K562 (cell line): ENCODE measurements around the gene DCP2. TPM values are rescaled to one million over a fixed set of nuclear protein-coding genes. Genes with fewer than 3 reads are reported as not detected.

Source experiments
- ATAC-seq: fragments of 200-7000 bp; cut with Tn5 transposase; 3 replicates; pipeline ENCODE4 v1.9.1; 2020; ENCODE audit warnings: moderate library complexity
- BruUV-seq: library from RNA; stranded (reverse); fragments of 400-500 nt; replicated peaks from 2 replicates; lab custom pipeline; 2021; lab: Mats Ljungman, UMichigan
- CTCF ChIA-PET: fragments of 300-600 bp; formaldehyde crosslinking; extraction: SDS; loops from one replicate; lab custom pipeline; 2021; ENCODE audit warnings: low intra/inter-chr PET ratio; lab: Yijun Ruan, JAX
- POLR2A ChIA-PET: fragments of 300-600, 350-650 bp; sonication (Branson Sonifier 250); formaldehyde crosslinking; extraction: SDS; loops from one replicate; lab custom pipeline; 2021; ENCODE audit warnings: antibody characterized with exemption, inconsistent platforms; lab: Yijun Ruan, JAX
- DNase-seq, 4 experiments: peaks; one replicate each; pipeline versions ENCODE4 v3.0.0 to v3.0.0-alpha.2; 2011 to 2018; ENCODE audit warnings: low spot score in 3 of 4, mixed read lengths in 3 of 4; ENCODE audit errors: extremely low read depth in 1 of 4
- FAIRE-seq: peaks from 2 replicates; lab custom pipeline; 2011; peaks lifted over from hg19 to GRCh38; lab: Jason Lieb, UNC
- H2AFZ ChIP-seq: 2 replicates; pipeline ENCODE4 v1.6.0; 2011; ENCODE audit warnings: low read depth, low read length, control low read depth, inconsistent platforms
- H3K27ac ChIP-seq: fragments of 200-600 bp; 3 replicates; pipeline ENCODE4 v1.8.0; 2011; ENCODE audit warnings: low read depth, mild to moderate bottlenecking, control low read depth, inconsistent platforms, low read length, moderate library complexity, mixed read lengths; ENCODE audit errors: extremely low read depth
- H3K27me3 ChIP-seq, 2 experiments: fragments of 300-600 bp in 1 of 2; 2 replicates in 1 of 2; 3 replicates in 1 of 2; pipeline versions ENCODE4 v1.6.0 to v1.8.0; 2011; ENCODE audit warnings: inconsistent platforms in 2 of 2, low read length in 2 of 2, mild to moderate bottlenecking in 1 of 2, mixed read lengths in 1 of 2, moderate library complexity in 1 of 2; ENCODE audit not compliant: control insufficient read depth in 2 of 2, insufficient read depth in 2 of 2
- H3K36me3 ChIP-seq: fragments of 300-600 bp; 3 replicates; pipeline ENCODE4 v1.8.0; 2011; ENCODE audit warnings: mild to moderate bottlenecking, low read length, inconsistent platforms; ENCODE audit not compliant: control insufficient read depth, insufficient read depth
- H3K4me1 ChIP-seq, 2 experiments: fragments of 200-600 bp in 1 of 2; replicated peaks in 1 of 2; 2 replicates in 1 of 2; 3 replicates in 1 of 2; pipeline versions ENCODE4 v1.5.1 to v1.8.0; 2011; ENCODE audit warnings: inconsistent platforms in 2 of 2, low read length in 2 of 2, mild to moderate bottlenecking in 1 of 2, mixed read lengths in 1 of 2, moderate library complexity in 1 of 2; ENCODE audit not compliant: control insufficient read depth in 2 of 2, insufficient read depth in 2 of 2
- H3K4me2 ChIP-seq: 2 replicates; pipeline ENCODE4 v1.6.1; 2011; ENCODE audit warnings: low read length, control low read depth, inconsistent platforms, mixed read lengths; ENCODE audit not compliant: insufficient read depth
- H3K4me3 ChIP-seq: fragments of 200-600 bp; sonication (generic), shearing (Covaris generic); 2 replicates; pipeline ENCODE4 v1.5.1; 2016; ENCODE audit warnings: control low read depth, inconsistent platforms
- H3K79me2 ChIP-seq: fragments of 200-600 bp; 3 replicates; pipeline ENCODE4 v1.8.0; 2011; ENCODE audit warnings: low read length, inconsistent platforms; ENCODE audit not compliant: control insufficient read depth, insufficient read depth
- H3K9ac ChIP-seq, 2 experiments: 2 replicates each; pipeline versions ENCODE4 v1.6.0 to v1.6.1; 2011; ENCODE audit warnings: low read depth in 2 of 2, low read length in 2 of 2, control low read depth in 1 of 2, inconsistent platforms in 1 of 2, mild to moderate bottlenecking in 1 of 2, mixed read lengths in 1 of 2; ENCODE audit not compliant: insufficient read depth in 1 of 2
- H3K9me1 ChIP-seq: one replicate; pipeline ENCODE4 v1.6.0; 2011; ENCODE audit warnings: inconsistent platforms, mild to moderate bottlenecking, low read length, moderate library complexity; ENCODE audit not compliant: control insufficient read depth, insufficient read depth
- H3K9me3 ChIP-seq: replicated peaks from 2 replicates; pipeline ENCODE4 v1.5.1; 2011; ENCODE audit warnings: low read depth, low read length, inconsistent platforms; ENCODE audit not compliant: control insufficient read depth, insufficient read depth
- H4K20me1 ChIP-seq: replicated peaks from 2 replicates; pipeline ENCODE4 v1.6.1; 2011; ENCODE audit warnings: low read length, inconsistent platforms, mixed read lengths; ENCODE audit not compliant: control insufficient read depth, insufficient read depth
- GATAD2B ChIP-seq: fragments of 450-650 bp; IDR thresholded peaks from 2 replicates; pipeline ENCODE4 v1.6.1; 2017; ENCODE audit warnings: mild to moderate bottlenecking, borderline replicate concordance
- LARP7 ChIP-seq: fragments of 450-650 bp; IDR thresholded peaks from 2 replicates; pipeline ENCODE4 v1.6.1; 2016
- NCOR1 ChIP-seq: fragments of 450-650 bp; IDR thresholded peaks from 2 replicates; pipeline ENCODE4 v1.6.1; 2016; ENCODE audit warnings: mild to moderate bottlenecking, moderate library complexity
- TAF15 ChIP-seq: fragments of 200-400 bp; formaldehyde crosslinking; IDR thresholded peaks from 2 replicates; pipeline ENCODE4 v1.6.1; 2017; ENCODE audit warnings: mild to moderate bottlenecking, low read depth, low read length, moderate library complexity
- TFE3 ChIP-seq: fragments of 450-650 bp; formaldehyde crosslinking; IDR thresholded peaks from 2 replicates; pipeline ENCODE4 v1.4.0; 2020; ENCODE audit warnings: mild to moderate bottlenecking, mixed read lengths
- ZNF436 ChIP-seq: fragments of 250-450, 450-650 bp; sonication (Bioruptor Pico); formaldehyde crosslinking; IDR thresholded peaks from 2 replicates; pipeline ENCODE4 v1.7.0; 2020; ENCODE audit warnings: mild to moderate bottlenecking
- in situ Hi-C: fragments of 300-500 bp; cut with MboI; formaldehyde crosslinking; loops from 4 replicates; pipeline ENCODE4 v1.15.0; 2018; ENCODE audit warnings: inconsistent platforms, mixed read lengths
- intact Hi-C: fragments of 100-400 bp; cut with micrococcal nuclease; formaldehyde crosslinking; loops from 2 replicates; pipeline ENCODE4 v1.14.2; 2022
- polyA plus RNA-seq, 8 experiments: library from polyadenylated mRNA; depleted of rRNA in 4 of 8; stranded (reverse) in 5 of 8; unstranded in 3 of 8; fragments of >200 nt; fragmentation: Nextera tagmentation in 2 of 8; fragmentation: Illumina TruSeq in 1 of 8; extraction: Ambion mirVana in 2 of 8; extraction: Trizol in 1 of 8; gene quantifications; 2 replicates each; pipeline versions ENCODE4 v1.2.1 to v1.2.3, GENCODE V29; 2011 to 2014; ENCODE audit warnings: inconsistent platforms in 1 of 8, missing spikeins in 1 of 8
- total RNA-seq, 7 experiments: library from RNA; depleted of rRNA in 6 of 7; stranded (reverse); fragments of >200 nt in 6 of 7; fragmentation: Illumina TruSeq in 2 of 7; extraction: Trizol in 2 of 7; gene quantifications; 2 replicates each; pipeline versions ENCODE4 v1.2.1 to v1.2.3, GENCODE V29; 2011 to 2021; ENCODE audit warnings: low replicate concordance in 1 of 7

The DCP2 gene
- total and polyA plus RNA-seq, 9 of the 15 experiments (the other 6 are each of a cell fraction or from before 2014, with no cell fraction given) = 25.9 to 109 (median 46.7) TPM

DNA sequence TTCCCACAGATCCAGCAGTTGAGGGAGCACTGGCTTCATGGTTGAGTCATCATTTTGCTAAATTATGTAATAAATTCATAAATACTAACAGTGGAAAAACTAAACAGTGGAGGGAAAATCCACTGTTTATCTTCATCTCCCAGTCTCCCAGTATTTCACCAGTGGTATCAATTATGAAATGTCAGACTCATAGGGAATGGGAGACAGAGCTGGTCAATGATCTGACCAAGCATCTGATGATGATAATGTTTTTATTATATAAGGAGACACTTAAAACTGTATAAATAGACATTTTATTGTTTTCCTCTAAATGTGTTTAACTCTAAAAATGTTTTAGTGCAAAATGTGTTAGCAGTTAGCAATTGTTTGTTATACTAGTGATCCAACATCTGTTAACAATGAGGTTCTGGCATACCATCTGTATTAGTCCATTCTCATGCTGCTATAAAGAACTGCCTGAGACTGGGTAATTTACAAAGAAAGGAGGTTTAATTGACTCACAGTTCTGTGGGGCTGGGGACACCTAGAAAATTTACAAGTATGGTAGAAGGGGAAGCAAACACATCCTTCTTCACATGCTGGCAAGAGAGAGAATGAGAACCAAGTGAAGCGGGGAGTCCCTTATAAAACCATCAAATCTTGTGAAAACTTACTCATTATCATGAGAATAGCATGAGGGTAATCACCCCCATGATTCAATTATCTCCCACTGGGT lies 42.8 kb upstream of the DCP2 start (continued):
- TF ChIP-seq LARP7 (no peak), ZNF436 (CRISPR knock-in tag) (no peak), GATAD2B (no peak), TFE3 (no peak)

DNA sequence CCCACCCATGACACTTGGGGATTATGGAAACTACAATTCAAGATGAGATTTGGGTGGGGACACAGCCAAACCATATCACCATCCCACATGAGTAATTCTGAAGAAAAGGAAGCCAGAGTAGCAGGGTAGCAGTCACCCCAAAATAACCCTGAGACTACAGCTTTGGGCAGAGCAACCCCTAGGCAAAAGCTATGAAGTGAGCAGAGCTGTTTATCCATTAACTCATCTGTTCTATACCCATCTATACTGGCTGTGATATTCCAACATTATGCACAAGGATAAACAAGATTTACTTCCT lies 42.3 kb upstream of the DCP2 start:
- CTCF ChIA-PET = no interaction called here
- Histone ChIP-seq H2AFZ (no peak overlapping the region), H3K4me3 (no peak overlapping the region), H3K9me3 (no peaks in the 10 kb centered on the region), H3K4me2 (no peak overlapping the region), H3K36me3 (no peaks in the 10 kb centered on the region), H4K20me1 (no peaks in the 10 kb centered on the region), H3K9ac (no peak overlapping the region), H3K27ac (no peak overlapping the region), H3K4me1 (peaks cover 0 to 7% of the 10 kb centered on the region in 2 experiments; a peak in 3 of 5 replicates), H3K79me2 (no peaks in the 10 kb centered on the region)
- POLR2A ChIA-PET = interaction anchor here (1.0 kb wide), 1 partner anchor 10 kb away, joined by 4 read pairs; no protein-coding TSS in a partner anchor
- no TSS peak for BruUV-seq
- intact Hi-C loops = no loop called here
- FAIRE-seq (no peak), DNase-seq (no peak)
- no peak for TF ChIP-seq NCOR1
- no peak for TF ChIP-seq TAF15
- TF ChIP-seq, all 486 proteins: peak for 0
- Histone ChIP-seq H3K27me3 (no peaks in the 10 kb centered on the region), H3K9me1 (no peaks in the 10 kb centered on the region)
- no peak for ATAC-seq
- in situ Hi-C loops = no loop called here
